ENCODE data around the gene GNG7.
"Not testable (repeated sequence)": the region's sequence is repeated elsewhere in the genome, so short reads cannot be mapped to it uniquely, and the experiment has no call there.

Gene GNG7

DNA sequence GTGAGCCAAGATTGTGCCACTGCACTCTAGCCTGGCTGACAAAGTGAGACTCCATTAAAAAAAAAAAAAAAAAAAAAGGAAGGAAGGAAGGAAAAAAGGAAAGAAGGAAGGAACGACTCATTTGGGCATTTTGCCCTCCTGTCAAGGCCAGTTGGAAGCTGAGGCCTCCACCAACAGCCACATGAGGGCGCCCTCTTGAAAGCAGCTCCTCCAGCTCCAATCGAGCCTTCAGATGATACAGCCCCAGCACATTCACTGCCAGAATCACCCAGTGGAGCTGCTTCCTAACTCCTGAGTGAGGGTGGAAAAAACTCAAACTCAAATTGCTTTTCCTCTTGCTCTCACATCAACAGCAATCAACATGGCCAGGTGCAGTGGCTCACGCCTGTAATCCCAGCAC is 40.9 kb downstream of the GNG7 start:
- CTCF ChIA-PET: interaction anchor here (0.9 kb wide), 1 partner anchor 13 kb away, joined by 4 read pairs; no protein-coding TSS in a partner anchor
- TF ChIP-seq, protein P1, sequence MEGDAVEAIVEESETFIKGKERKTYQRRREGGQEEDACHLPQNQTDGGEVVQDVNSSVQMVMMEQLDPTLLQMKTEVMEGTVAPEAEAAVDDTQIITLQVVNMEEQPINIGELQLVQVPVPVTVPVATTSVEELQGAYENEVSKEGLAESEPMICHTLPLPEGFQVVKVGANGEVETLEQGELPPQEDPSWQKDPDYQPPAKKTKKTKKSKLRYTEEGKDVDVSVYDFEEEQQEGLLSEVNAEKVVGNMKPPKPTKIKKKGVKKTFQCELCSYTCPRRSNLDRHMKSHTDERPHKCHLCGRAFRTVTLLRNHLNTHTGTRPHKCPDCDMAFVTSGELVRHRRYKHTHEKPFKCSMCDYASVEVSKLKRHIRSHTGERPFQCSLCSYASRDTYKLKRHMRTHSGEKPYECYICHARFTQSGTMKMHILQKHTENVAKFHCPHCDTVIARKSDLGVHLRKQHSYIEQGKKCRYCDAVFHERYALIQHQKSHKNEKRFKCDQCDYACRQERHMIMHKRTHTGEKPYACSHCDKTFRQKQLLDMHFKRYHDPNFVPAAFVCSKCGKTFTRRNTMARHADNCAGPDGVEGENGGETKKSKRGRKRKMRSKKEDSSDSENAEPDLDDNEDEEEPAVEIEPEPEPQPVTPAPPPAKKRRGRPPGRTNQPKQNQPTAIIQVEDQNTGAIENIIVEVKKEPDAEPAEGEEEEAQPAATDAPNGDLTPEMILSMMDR (conservative IDR thresholded peaks at IDR 0.05; ENCODE audit: low read depth): no peak
- H3K27ac ChIP-seq: no peak overlapping the region
- POLR2A ChIA-PET (ENCODE audit: low non-redundant PET): no interaction called here
- no peak for DNase-seq (ENCODE audit: low spot score)

DNA sequence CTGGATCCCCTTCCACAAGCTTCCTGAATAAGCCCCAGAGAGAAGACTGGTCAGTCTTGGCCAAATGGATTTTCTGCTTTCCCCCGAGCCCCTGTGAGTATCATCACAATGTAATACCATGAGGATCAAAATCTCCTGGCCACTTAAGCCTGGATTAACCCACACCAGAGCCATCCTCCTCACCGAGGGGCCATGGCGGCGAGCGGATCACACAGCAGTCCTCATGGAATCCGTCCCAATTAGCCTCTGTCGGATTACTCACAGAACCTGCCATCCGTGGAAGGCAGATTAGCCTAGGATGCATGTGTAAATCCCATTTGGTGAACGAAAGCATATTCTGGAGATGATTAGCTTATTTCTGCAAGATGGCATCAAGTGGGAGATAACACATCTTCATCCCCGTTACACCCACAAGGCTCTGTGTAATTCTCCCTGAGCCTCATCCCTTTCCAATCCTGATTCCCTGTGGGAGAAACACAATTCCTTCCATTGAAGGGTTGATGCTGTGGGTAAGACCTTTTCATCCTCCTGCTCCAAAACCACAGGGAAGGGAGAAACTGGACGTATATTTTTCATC is 42.5 kb downstream of the GNG7 start:
- TF ChIP-seq, protein P1 (conservative IDR thresholded peaks at IDR 0.05; ENCODE audit: low read depth): no peak
- no peak overlapping the region for H3K27ac ChIP-seq
- POLR2A ChIA-PET (ENCODE audit: low non-redundant PET): no interaction called here
- DNase-seq (ENCODE audit: low spot score): no peak
- CTCF ChIA-PET: interaction anchor here (0.6 kb wide), 1 partner anchor 104 kb away, joined by 4 read pairs; no protein-coding TSS in a partner anchor

GRCh38 chr19:2656533-2656932 is 46.0 kb downstream of the GNG7 start:
- TF ChIP-seq, protein P1 (conservative IDR thresholded peaks at IDR 0.05; ENCODE audit: low read depth): no peak
- ChIA-PET POLR2A (ENCODE audit: low non-redundant PET) (no interaction called here), CTCF (no interaction called here)
- no peak for DNase-seq (ENCODE audit: low spot score)
- no peak overlapping the region for H3K27ac ChIP-seq

DNA sequence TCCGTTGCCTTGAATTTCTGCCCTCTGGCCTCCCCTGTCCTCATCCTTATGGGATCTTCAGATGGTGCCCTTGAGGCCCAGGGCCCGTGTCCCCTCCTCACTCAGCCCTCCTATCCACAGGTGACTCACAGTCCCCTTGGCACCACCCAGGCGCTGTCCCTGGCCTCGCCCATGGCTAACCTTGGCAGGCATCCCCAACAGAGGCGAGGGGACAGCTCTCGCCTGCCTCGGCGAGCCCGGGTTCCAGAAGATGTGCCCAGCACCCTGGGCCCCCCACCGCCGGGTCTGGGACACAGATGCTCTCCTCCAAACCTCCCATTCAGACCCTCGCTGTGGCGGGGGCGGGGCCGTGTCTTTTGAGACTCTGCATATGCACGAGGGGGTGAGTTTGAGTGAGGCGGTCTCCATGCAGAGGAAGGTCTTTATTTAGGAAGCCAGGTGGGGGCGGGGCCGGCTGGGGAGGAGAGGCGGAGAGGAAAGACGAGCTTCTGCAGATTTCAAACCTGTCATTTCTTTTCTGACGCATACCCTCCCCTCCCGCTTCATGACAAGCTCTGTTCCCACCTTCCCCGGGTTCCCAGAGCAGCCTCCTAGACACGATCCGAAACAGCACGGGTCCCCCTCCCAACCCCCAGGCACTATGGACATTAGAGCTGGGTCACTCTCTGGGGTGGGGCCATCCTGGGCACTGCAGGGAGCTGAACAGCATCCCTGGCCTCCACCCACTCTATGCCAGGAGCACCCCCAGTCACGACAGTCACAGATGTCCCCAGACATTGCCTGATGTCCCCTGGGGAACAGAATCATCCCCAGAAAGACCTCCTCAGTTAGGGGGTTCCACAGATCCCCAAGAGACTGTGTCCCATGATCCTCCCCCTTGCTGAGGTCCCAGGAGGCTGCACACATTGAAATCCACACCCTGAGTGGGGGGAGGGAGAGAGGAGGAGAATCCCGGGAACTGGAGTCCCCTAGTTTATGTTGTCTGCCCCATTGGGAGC is 48.5 kb downstream of the GNG7 start:
- DNase-seq (ENCODE audit: low spot score): no peak
- POLR2A ChIA-PET (ENCODE audit: low non-redundant PET): no interaction called here
- no peak overlapping the region for H3K27ac ChIP-seq
- CTCF ChIA-PET: interaction anchor here (0.5 to 1.2 kb wide), 2 partner anchors 58 to 95 kb away, joined by 3 to 5 read pairs; no protein-coding TSS in a partner anchor
- TF ChIP-seq, protein P1 (conservative IDR thresholded peaks at IDR 0.05; ENCODE audit: low read depth): no peak

GRCh38 chr19:2653218-2653617 is 49.3 kb downstream of the GNG7 start:
- H3K27ac ChIP-seq: no peak overlapping the region
- TF ChIP-seq, protein P1 (conservative IDR thresholded peaks at IDR 0.05; ENCODE audit: low read depth): no peak
- CTCF ChIA-PET: no interaction called here
- POLR2A ChIA-PET (ENCODE audit: low non-redundant PET): no interaction called here
- no peak for DNase-seq (ENCODE audit: low spot score)

- no peak for DNase-seq (ENCODE audit: low spot score)
- CTCF ChIA-PET: interaction anchor here (1.1 kb wide), 1 partner anchor 16 kb away, joined by 3 read pairs; no protein-coding TSS in a partner anchor
- TF ChIP-seq, protein P1 (conservative IDR thresholded peaks at IDR 0.05; ENCODE audit: low read depth): no peak
- POLR2A ChIA-PET (ENCODE audit: low non-redundant PET): no interaction called here
- no peak overlapping the region for H3K27ac ChIP-seq
Observed at GRCh38 chr19:2652504-2653099, 49.9 kb downstream of the GNG7 start.

DNA sequence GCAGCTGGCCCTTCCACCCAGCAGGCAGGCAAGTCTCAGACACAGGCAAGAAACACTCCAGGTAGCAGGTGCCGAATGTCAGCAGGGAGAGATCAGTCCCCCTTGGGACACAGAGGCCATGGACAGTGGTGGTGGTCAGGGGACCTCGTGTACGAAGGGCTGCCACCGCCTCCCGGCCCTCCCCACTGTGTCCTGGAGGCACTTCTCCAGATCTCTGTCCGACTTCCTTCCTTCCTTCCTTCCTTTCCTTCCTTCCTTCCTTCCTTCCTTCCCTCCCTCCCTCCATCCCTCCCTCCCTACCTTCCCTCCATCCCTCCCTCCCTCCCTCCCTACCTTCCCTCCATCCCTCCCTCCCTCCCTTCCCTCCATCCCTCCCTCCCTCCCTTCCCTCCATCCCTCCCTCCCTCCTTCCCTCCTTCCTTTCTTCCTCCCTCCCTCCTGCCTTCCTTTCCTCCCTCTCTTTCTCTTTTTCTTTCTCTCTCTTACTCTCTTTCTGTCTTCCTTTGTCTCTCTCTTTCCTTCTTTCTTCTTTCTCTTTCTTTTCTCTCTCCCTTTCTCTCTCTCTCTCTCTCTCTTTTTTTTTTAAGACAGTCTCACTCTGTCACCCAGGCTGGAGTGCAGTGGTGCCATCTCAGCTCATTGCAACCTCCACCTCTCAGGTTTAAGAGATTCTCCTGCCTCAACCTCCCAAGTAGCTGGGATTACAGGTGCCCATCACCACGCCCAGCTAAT is 51.3 kb downstream of the GNG7 start:
- H3K27ac ChIP-seq; POLR2A ChIA-PET (ENCODE audit: low non-redundant PET); DNase-seq (ENCODE audit: low spot score): not testable (repeated sequence)
- CTCF ChIA-PET: interaction anchor here (0.6 to 1.1 kb wide), 5 partner anchors 11 to 578 kb away, joined by 3 to 4 read pairs (median 3); no protein-coding TSS in a partner anchor

All from RWPE1 (cell line).